HG03064 (cell line): Measurements from ENCODE around the gene OLIG1.

Experiments used
- ATAC-seq: cut with Tn5 transposase; IDR thresholded peaks from one replicate; pipeline ENCODE4 v1.9.1; 2021; ENCODE audit warnings: low read depth; ENCODE audit not compliant: unreplicated experiment

The OLIG1 gene

GRCh38 chr21:33089395-33090119 is 19.6 kb downstream of the OLIG1 start:
- ATAC-seq: no peak

GRCh38 chr21:33096426-33096825 is 26.5 kb downstream of the OLIG1 start:
- ATAC-seq: no peak

GRCh38 chr21:33099131-33099530 is 29.2 kb downstream of the OLIG1 start:
- no peak for ATAC-seq

- ATAC-seq: no peak
Observed at GRCh38 chr21:33101300-33101911, 31.5 kb downstream of the OLIG1 start.

GRCh38 chr21:33105088-33105487 is 35.1 kb downstream of the OLIG1 start:
- no peak for ATAC-seq

GRCh38 chr21:33108228-33108627 is 38.3 kb downstream of the OLIG1 start:
- ATAC-seq: no peak

- ATAC-seq: no peak
Observed at GRCh38 chr21:33109574-33110339, 39.8 kb downstream of the OLIG1 start.

GRCh38 chr21:33110340-33110715 is 40.4 kb downstream of the OLIG1 start:
- no peak for ATAC-seq

- no peak for ATAC-seq
Observed at GRCh38 chr21:33111577-33111976, 41.6 kb downstream of the OLIG1 start.

- ATAC-seq: no peak
Observed at GRCh38 chr21:33112151-33112550, 42.2 kb downstream of the OLIG1 start.

GRCh38 chr21:33112681-33113080 is 42.7 kb downstream of the OLIG1 start:
- ATAC-seq: no peak

- no peak for ATAC-seq
Observed at GRCh38 chr21:33113131-33113530, 43.2 kb downstream of the OLIG1 start.

GRCh38 chr21:33114276-33114675 is 44.3 kb downstream of the OLIG1 start:
- no peak for ATAC-seq

GRCh38 chr21:33115631-33116510 is 45.9 kb downstream of the OLIG1 start:
- ATAC-seq: no peak

- ATAC-seq: no peak
Observed at GRCh38 chr21:33116676-33117075, 46.7 kb downstream of the OLIG1 start.

- ATAC-seq: no peak
Observed at GRCh38 chr21:33117101-33117888, 47.4 kb downstream of the OLIG1 start.
